ENCODE results near the gene CDK5RAP2. TPM values are rescaled to one million over a fixed set of nuclear protein-coding genes. Genes with fewer than 3 reads are reported as not detected.
"Not testable (repeated sequence)": the region's sequence is repeated elsewhere in the genome, so short reads cannot be mapped to it uniquely, and the experiment has no call there.

Gene CDK5RAP2
- total RNA-seq, 1 experiment from 2014 or later: 48.4 TPM

DNA sequence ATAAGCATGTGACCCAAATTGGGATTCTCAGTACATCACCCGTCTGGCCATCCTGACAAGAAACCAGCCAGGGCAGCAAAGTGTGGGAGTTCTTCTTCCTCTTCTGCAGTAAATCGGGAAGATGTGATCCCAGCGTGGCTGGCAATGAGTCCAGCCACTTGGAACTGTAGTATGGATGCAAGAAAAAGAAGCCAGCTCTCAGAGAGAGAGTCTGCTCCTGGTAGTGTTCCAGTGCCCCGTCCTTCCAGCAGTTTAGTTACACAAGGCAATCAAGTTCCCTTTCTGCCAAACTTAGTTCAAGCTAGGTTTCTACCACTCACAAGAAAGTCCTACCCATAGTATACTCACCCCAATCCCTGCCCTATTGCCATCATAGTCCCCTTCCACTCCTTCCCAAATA, 65.6 kb downstream of the CDK5RAP2 start:
- Histone ChIP-seq H3K4me1 (ENCODE audit: low read length) (peaks cover 3% of the 10 kb centered on the region; the same call in 1 of the 2 replicates), H3K36me3 (ENCODE audit: insufficient read depth, low read length) (peaks cover 68% of the 10 kb centered on the region)
- no peak for DNase-seq

GRCh38 chr9:120513825-120514396, 66.1 kb downstream of the CDK5RAP2 start:
- no peak for DNase-seq
- Histone ChIP-seq H3K79me2 (ENCODE audit: low read length) (peaks cover 33% of the 10 kb centered on the region), H3K4me2 (ENCODE audit: low read depth, low read length, poor library complexity, severe bottlenecking) (no peak overlapping the region), H3K9ac (ENCODE audit: low read length) (no peak overlapping the region), H4K20me1 (ENCODE audit: insufficient read depth, low read depth, low read length) (no peaks in the 10 kb centered on the region), H2AFZ (ENCODE audit: low read length) (no peak overlapping the region), H3K4me3 (ENCODE audit: low read length) (no peak overlapping the region), H3K4me1 (ENCODE audit: low read length) (peaks cover 6% of the 10 kb centered on the region; the same call in 1 of the 2 replicates), H3K27ac (ENCODE audit: low read length) (no peak overlapping the region), H3K27me3 (ENCODE audit: low read length) (no peaks in the 10 kb centered on the region), H3K36me3 (ENCODE audit: insufficient read depth, low read length) (peaks cover 68% of the 10 kb centered on the region), H3K9me2 (replicated peaks; ENCODE audit: insufficient read depth, low read length) (no peaks in the 10 kb centered on the region), H3K9me3 (ENCODE audit: low read length) (no peaks in the 10 kb centered on the region)

More for the DNA sequence above, 65.6 kb downstream of the CDK5RAP2 start:
- no peak overlapping the region for H3K4me2 ChIP-seq (ENCODE audit: low read depth, low read length, poor library complexity, severe bottlenecking)
- H3K4me3 ChIP-seq (ENCODE audit: low read length): no peak overlapping the region
- no peaks in the 10 kb centered on the region for H3K9me2 ChIP-seq (replicated peaks; ENCODE audit: insufficient read depth, low read length)
- H3K27ac ChIP-seq (ENCODE audit: low read length): no peak overlapping the region
- no peak overlapping the region for H3K9ac ChIP-seq (ENCODE audit: low read length)
- H3K79me2 ChIP-seq (ENCODE audit: low read length): peaks cover 31% of the 10 kb centered on the region
- H4K20me1 ChIP-seq (ENCODE audit: insufficient read depth, low read depth, low read length): no peaks in the 10 kb centered on the region
- H2AFZ ChIP-seq (ENCODE audit: low read length): no peak overlapping the region
- no peaks in the 10 kb centered on the region for H3K27me3 ChIP-seq (ENCODE audit: low read length)
- no peaks in the 10 kb centered on the region for H3K9me3 ChIP-seq (ENCODE audit: low read length)

DNA sequence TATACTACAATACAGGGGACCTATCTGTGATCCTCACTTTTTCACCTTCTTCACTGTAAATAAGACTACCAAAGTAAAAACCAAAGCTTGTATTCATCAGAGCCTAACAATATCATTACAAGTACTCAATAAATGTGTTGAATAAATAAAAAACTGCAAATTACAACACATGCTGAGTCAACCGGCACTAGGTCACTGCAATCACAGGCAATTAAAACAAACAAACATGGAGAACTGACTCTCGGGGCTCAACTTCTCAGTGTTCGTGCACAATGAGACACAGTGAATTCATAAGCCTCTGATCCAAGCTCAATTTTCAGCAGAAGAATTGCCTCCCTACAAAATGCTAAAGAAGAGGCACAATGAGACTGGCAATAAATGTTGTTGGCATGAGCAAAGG, 69.2 kb downstream of the CDK5RAP2 start:
- no peak overlapping the region for H2AFZ ChIP-seq (ENCODE audit: low read length)
- peaks cover 6% of the 10 kb centered on the region; the same call in 1 of the 2 replicates for H3K4me1 ChIP-seq (ENCODE audit: low read length)
- no peak overlapping the region for H3K4me2 ChIP-seq (ENCODE audit: low read depth, low read length, poor library complexity, severe bottlenecking)
- no peaks in the 10 kb centered on the region; the same call in 1 of the 2 replicates for H3K9me3 ChIP-seq (ENCODE audit: low read length)
- H3K4me3 ChIP-seq (ENCODE audit: low read length): no peak overlapping the region
- peaks cover 70% of the 10 kb centered on the region for H3K36me3 ChIP-seq (ENCODE audit: insufficient read depth, low read length)
- peaks cover 34% of the 10 kb centered on the region for H3K79me2 ChIP-seq (ENCODE audit: low read length)
- no peak overlapping the region for H3K9ac ChIP-seq (ENCODE audit: low read length)
- no peaks in the 10 kb centered on the region for H3K27me3 ChIP-seq (ENCODE audit: low read length)
- H3K9me2 ChIP-seq (replicated peaks; ENCODE audit: insufficient read depth, low read length): no peaks in the 10 kb centered on the region
- no peak overlapping the region for H3K27ac ChIP-seq (ENCODE audit: low read length)
- no peak for DNase-seq
- no peaks in the 10 kb centered on the region for H4K20me1 ChIP-seq (ENCODE audit: insufficient read depth, low read depth, low read length)

DNA sequence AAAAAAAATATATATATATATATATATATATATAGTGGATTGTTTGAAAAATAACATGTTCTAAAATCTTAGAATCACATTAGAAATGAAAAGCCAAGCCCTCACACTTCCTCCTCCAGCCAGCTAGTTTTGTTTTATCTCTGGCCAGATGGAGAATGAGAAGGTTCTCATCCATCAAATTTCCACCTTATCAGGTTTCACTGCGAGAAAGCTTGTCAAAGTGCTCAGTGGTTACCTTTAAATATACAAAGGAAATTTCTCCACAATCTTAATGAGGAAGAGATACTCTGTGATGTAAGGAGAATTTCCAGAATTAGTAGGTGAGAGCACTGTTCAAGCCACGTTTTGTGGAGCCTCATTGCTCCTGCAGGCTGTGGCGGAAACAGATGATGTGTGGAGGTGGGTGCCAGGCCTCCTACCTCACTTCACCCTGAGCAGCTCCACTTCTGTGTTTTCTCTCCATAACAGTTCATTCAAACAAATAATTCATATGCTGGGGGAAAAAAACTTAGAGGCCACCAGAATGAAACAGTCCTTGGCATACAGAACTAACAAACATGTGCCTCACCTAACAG, 71.9 kb downstream of the CDK5RAP2 start:
- Histone ChIP-seq H3K4me2 (ENCODE audit: low read depth, low read length, poor library complexity, severe bottlenecking) (no peak overlapping the region), H3K4me3 (ENCODE audit: low read length) (no peak overlapping the region), H3K36me3 (ENCODE audit: insufficient read depth, low read length) (peaks cover 48% of the 10 kb centered on the region), H3K9ac (ENCODE audit: low read length) (no peak overlapping the region), H3K4me1 (ENCODE audit: low read length) (peaks cover 6% of the 10 kb centered on the region; the same call in 1 of the 2 replicates), H3K27me3 (ENCODE audit: low read length) (no peaks in the 10 kb centered on the region), H3K27ac (ENCODE audit: low read length) (no peak overlapping the region), H4K20me1 (ENCODE audit: insufficient read depth, low read depth, low read length) (no peaks in the 10 kb centered on the region), H3K9me3 (ENCODE audit: low read length) (no peaks in the 10 kb centered on the region; the same call in 1 of the 2 replicates), H2AFZ (ENCODE audit: low read length) (no peak overlapping the region), H3K9me2 (replicated peaks; ENCODE audit: insufficient read depth, low read length) (no peaks in the 10 kb centered on the region), H3K79me2 (ENCODE audit: low read length) (peaks cover 37% of the 10 kb centered on the region)
- DNase-seq: no peak

GRCh38 chr9:120505186-120505585, 74.8 kb downstream of the CDK5RAP2 start:
- Histone ChIP-seq H3K9ac (ENCODE audit: low read length) (no peak overlapping the region), H3K79me2 (ENCODE audit: low read length) (peaks cover 36% of the 10 kb centered on the region), H2AFZ (ENCODE audit: low read length) (no peak overlapping the region), H3K27me3 (ENCODE audit: low read length) (no peaks in the 10 kb centered on the region), H3K4me1 (ENCODE audit: low read length) (peaks cover 11% of the 10 kb centered on the region), H3K4me3 (ENCODE audit: low read length) (no peak overlapping the region), H3K36me3 (ENCODE audit: insufficient read depth, low read length) (peaks cover 37% of the 10 kb centered on the region), H3K9me3 (ENCODE audit: low read length) (no peaks in the 10 kb centered on the region; the same call in 1 of the 2 replicates), H3K9me2 (replicated peaks; ENCODE audit: insufficient read depth, low read length) (no peaks in the 10 kb centered on the region), H4K20me1 (ENCODE audit: insufficient read depth, low read depth, low read length) (no peaks in the 10 kb centered on the region), H3K4me2 (ENCODE audit: low read depth, low read length, poor library complexity, severe bottlenecking) (no peak overlapping the region), H3K27ac (ENCODE audit: low read length) (no peak overlapping the region)
- DNase-seq: no peak

DNA sequence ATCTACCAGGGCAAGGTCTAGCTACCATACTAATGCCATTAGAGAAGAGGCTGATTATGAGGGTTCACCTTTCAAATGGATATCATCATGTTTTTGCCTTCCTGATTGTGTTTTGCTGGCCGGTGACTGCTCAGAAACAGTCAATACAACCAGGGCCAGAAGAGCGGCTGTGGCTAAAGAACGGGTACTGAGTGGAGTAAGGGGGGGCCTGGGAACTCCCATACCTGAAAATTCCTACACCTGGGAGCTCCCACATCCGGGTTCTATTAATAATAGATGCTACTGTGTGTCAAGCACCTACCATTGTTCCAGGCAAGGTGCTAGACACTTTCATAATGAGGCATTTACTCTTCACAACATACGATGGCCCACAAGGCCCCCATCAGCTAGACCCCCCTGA, 79.2 kb downstream of the CDK5RAP2 start:
- H3K79me2 ChIP-seq (ENCODE audit: low read length): peaks cover 31% of the 10 kb centered on the region
- no peak for DNase-seq
- no peak overlapping the region for H3K4me2 ChIP-seq (ENCODE audit: low read depth, low read length, poor library complexity, severe bottlenecking)
- H3K9ac ChIP-seq (ENCODE audit: low read length): no peak overlapping the region
- H2AFZ ChIP-seq (ENCODE audit: low read length): no peak overlapping the region
- peaks cover 6% of the 10 kb centered on the region for H3K4me1 ChIP-seq (ENCODE audit: low read length)
- H3K9me2 ChIP-seq (replicated peaks; ENCODE audit: insufficient read depth, low read length): no peaks in the 10 kb centered on the region
- no peaks in the 10 kb centered on the region for H3K9me3 ChIP-seq (ENCODE audit: low read length)
- no peak overlapping the region for H3K27ac ChIP-seq (ENCODE audit: low read length)
- H3K27me3 ChIP-seq (ENCODE audit: low read length): no peaks in the 10 kb centered on the region
- H4K20me1 ChIP-seq (ENCODE audit: insufficient read depth, low read depth, low read length): no peaks in the 10 kb centered on the region
- no peak overlapping the region for H3K4me3 ChIP-seq (ENCODE audit: low read length)
- peaks cover 32% of the 10 kb centered on the region for H3K36me3 ChIP-seq (ENCODE audit: insufficient read depth, low read length)

DNA sequence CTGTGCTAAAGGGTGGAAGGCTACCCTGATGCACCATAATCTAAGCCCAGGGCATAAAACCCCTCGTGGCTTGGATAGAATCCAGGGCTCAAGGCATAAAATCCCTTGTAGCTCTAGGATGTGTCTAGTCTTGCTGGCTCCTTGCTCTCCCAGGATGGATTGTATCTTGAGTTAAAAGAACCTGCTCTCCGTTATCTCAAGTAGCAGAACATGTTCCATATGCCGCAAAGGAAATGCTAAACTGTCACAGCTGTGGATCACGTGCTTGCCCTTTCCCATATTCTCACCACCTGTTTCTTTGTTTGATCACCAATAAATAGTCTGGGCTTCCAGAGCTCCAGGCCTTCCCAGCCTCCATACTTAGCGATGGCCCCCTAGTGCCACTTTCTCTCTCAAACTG, 82.1 kb downstream of the CDK5RAP2 start:
- not testable (repeated sequence) for H3K27ac ChIP-seq (ENCODE audit: low read length); DNase-seq; H3K9me2 ChIP-seq (replicated peaks; ENCODE audit: insufficient read depth, low read length); H3K4me2 ChIP-seq (ENCODE audit: low read depth, low read length, poor library complexity, severe bottlenecking); H3K9ac ChIP-seq (ENCODE audit: low read length); H3K27me3 ChIP-seq (ENCODE audit: low read length); H4K20me1 ChIP-seq (ENCODE audit: insufficient read depth, low read depth, low read length); H2AFZ ChIP-seq (ENCODE audit: low read length); H3K4me3 ChIP-seq (ENCODE audit: low read length); H3K9me3 ChIP-seq (ENCODE audit: low read length)
- peaks cover 12% of the 10 kb centered on the region for H3K4me1 ChIP-seq (ENCODE audit: low read length)
- H3K36me3 ChIP-seq (ENCODE audit: insufficient read depth, low read length): peaks cover 28% of the 10 kb centered on the region
- H3K79me2 ChIP-seq (ENCODE audit: low read length): peaks cover 24% of the 10 kb centered on the region

DNA sequence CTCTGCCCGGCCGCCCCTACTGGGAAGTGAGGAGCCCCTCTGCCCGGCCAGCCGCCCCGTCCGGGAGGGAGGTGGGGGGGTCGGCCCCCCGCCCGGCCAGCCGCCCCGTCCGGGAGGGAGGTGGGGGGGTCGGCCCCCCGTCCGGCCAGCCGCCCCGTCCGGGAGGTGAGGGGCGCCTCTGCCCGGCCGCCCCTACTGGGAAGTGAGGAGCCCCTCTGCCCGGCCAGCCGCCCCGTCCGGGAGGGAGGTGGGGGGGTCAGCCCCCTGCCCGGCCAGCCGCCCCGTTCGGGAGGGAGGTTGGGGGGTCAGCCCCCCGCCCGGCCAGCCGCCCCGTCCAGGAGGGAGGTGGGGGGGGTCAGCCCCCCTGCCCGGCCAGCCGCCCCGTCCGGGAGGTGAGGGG, 83.5 kb downstream of the CDK5RAP2 start:
- not testable (repeated sequence) for H3K4me3 ChIP-seq (ENCODE audit: low read length); H2AFZ ChIP-seq (ENCODE audit: low read length); H4K20me1 ChIP-seq (ENCODE audit: insufficient read depth, low read depth, low read length); H3K9me2 ChIP-seq (replicated peaks; ENCODE audit: insufficient read depth, low read length); DNase-seq; H3K27me3 ChIP-seq (ENCODE audit: low read length); H3K9me3 ChIP-seq (ENCODE audit: low read length); H3K4me2 ChIP-seq (ENCODE audit: low read depth, low read length, poor library complexity, severe bottlenecking); H3K9ac ChIP-seq (ENCODE audit: low read length); H3K27ac ChIP-seq (ENCODE audit: low read length)
- Histone ChIP-seq H3K4me1 (ENCODE audit: low read length) (peaks cover 20% of the 10 kb centered on the region), H3K36me3 (ENCODE audit: insufficient read depth, low read length) (peaks cover 18% of the 10 kb centered on the region), H3K79me2 (ENCODE audit: low read length) (peaks cover 22% of the 10 kb centered on the region)
